Measurements from ENCODE around the gene DECR2. TPM values are rescaled to one million over a fixed set of nuclear protein-coding genes. Genes with fewer than 3 reads are reported as not detected.

Gene DECR2
- total and polyA plus RNA-seq, 4 donors: 42.2 to 210 (median 126) TPM

GRCh38 chr16:441447-441846 lies 39.8 kb downstream of the DECR2 start:
- WGBS: 98% methylated on average over 6 of the region's 6 CpGs
- Histone ChIP-seq H3K27ac (ENCODE audit: low read depth in 1 of 2, low read length in 2 of 2) (no peak overlapping the region), H3K9ac (ENCODE audit: low read depth in 1 of 2, low read length in 2 of 2) (no peak overlapping the region)

More at GRCh38 chr16:441447-441846, 39.8 kb downstream of the DECR2 start:
- DNase-seq (ENCODE audit: low spot score): no peak
- no peaks in the 10 kb centered on the region for H3K27me3 ChIP-seq (ENCODE audit: control insufficient read depth in 4 of 4, insufficient read depth in 4 of 4, low read length in 3 of 4)
- H3K4me1 ChIP-seq (ENCODE audit: control insufficient read depth in 4 of 4, insufficient read depth in 4 of 4, low read length in 3 of 4): no peaks in the 10 kb centered on the region
- H3K4me3 ChIP-seq (ENCODE audit: low read depth in 1 of 3, low read length in 3 of 3): no peak overlapping the region
- no peaks in the 10 kb centered on the region for H3K9me3 ChIP-seq (ENCODE audit: control insufficient read depth in 4 of 4, low read length in 3 of 4)
- TF ChIP-seq RXRA (IDR thresholded peaks at IDR 0.05) (no peak), JUND (IDR thresholded peaks at IDR 0.05) (no peak), RAD21 (IDR thresholded peaks at IDR 0.05) (no peak), CTCF (IDR thresholded peaks at IDR 0.05; ENCODE audit: low read depth, low read length, missing input control) (no peak), NR2F2 (IDR thresholded peaks at IDR 0.05) (no peak), MAX (IDR thresholded peaks at IDR 0.05) (no peak), ZBTB33 (IDR thresholded peaks at IDR 0.05) (no peak), FOXA2 (IDR thresholded peaks at IDR 0.05) (no peak), REST (IDR thresholded peaks at IDR 0.05) (no peak), HNF4A (conservative IDR thresholded peaks at IDR 0.05) (no peak), GABPA (IDR thresholded peaks at IDR 0.05 in 1 of 2, conservative IDR thresholded peaks at IDR 0.05 in 1 of 2) (no peak), YY1 (IDR thresholded peaks at IDR 0.05) (no peak)
- H3K36me3 ChIP-seq (ENCODE audit: control insufficient read depth in 4 of 4, insufficient read depth in 3 of 4, low read depth in 1 of 4, low read length in 3 of 4): no peaks in the 10 kb centered on the region

Measured in liver (tissue), 9 donors.